HG02981 (cell line): ENCODE data around the gene EIF4G2.

Experiments
- ATAC-seq: cut with Tn5 transposase; IDR thresholded peaks from one replicate; pipeline ENCODE4 v1.9.1; 2021; ENCODE audit warnings: mild to moderate bottlenecking, moderate library complexity; ENCODE audit not compliant: unreplicated experiment

The EIF4G2 gene

DNA sequence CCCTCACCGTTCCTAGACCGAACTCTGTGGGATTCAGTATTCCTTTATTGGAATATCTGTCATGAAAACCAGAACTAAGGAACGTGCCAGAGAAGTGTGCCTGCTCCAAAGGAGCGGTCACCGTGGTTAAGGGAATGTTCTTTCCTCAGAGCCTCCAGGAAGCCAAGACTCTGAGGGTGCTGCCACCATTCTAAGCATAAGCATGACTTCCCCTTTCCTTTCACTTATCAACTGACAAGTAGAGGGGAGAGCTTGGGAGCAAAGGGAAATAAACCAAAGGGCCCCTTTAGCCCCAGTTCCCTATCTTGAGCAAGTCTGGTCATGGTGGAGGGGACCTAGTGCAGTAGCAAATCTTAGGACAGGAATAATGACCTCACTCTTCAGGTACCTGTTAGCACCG, 30.9 kb downstream of the EIF4G2 start:
- no peak for ATAC-seq

DNA sequence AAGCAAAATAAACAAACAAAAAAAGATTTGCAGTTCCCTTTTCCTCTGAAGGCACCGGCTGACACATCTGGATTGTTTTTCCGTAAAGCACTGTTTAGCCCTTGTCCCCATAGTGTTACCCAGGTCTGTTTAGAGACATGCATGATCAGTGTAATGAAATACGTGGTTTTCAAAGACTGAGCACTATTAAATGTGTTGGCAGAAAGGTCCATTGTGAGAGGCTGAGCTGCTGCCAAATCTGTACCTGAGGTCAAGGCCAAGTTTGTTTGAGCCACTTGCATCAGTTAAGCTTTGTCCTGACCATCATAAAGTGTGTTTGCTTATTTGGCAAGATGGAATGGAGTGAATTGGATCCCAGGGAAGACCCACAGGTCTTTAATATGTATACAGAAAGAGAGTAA, 31.3 kb downstream of the EIF4G2 start:
- ATAC-seq = no peak

DNA sequence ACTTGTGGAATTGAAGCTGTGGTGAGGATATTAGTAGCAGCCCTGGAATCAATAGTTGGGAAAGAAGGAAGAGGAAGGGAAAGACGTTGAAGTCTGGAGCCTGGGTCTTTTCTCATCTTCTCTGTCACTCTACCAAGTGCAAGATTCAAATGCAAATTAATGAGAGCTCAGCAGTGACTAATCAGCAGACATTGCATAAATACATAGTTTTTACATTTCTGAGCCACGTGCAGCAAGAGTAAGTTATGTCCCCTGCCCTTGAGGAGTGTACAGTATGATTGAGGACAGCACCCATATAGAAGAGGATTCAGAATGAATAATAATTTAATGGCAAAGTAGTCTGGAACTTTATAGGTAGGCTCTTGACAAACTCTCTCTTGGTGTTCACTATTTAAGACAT, 33.9 kb downstream of the EIF4G2 start:
- ATAC-seq = no peak

DNA sequence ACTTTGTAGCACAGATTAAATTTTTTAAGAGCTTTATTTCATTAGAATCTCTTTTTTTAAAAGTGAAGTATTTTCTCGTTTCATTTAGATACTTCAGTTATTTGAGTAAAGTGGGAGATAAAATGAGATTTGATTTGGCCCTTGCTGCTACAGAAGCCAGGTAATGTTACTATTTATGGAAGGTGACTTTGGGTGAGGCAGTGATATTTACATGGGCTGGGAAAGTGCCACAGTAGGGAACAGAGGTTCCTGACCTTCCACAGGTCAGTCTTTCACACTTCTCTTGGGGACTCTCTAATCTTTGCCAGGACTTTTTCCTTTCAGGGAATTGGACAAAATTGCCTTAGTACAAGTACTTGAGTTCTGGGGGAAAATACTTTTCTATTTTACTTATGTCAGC, 37.3 kb downstream of the EIF4G2 start:
- ATAC-seq = no peak

DNA sequence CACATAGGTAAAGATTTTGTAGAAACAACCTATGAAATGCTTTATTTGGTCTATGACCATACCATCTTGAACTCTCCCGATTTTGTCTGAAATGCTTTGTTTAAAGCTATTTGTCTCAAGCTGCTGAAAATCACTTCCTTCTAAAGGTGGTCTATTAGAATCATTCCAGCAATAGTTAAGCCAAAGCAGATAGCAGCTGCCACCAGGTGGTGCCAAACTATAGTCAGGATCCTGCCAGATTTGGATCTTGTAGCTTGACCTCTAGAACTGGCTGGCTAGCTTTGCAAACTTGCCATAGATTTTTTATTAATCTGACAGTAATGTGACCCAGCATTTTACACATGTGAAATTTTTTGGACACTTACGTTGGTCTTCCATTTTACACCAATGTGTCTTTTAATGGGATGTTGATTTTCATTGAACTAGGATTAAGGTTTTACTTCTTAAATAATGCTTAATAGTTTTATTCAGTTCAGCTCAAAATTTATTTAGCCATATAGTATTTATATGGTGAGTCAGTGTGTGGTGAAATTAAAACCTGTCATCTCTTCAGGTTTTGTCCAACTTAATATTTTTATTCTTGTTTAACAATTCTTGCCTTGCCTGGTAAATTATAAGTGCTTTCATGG, 38.0 kb downstream of the EIF4G2 start:
- ATAC-seq = no peak

DNA sequence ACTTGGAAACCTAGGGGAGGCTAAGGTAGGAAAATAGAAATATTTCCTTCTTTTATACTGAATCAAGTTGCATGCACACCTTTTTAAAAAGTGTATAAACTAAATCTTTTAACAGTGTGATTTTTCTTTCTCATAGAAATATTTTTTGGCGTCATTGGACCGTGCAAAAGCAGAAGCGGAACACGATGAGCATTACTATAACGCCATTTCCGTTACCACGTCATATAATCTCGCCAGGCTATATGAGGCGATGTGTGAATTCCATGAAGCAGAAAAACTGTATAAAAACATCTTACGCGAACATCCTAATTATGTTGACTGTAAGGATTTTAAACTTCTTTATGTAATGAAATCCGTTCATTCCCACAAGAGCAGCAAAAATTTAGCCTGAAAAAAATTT, 44.3 kb downstream of the EIF4G2 start:
- ATAC-seq = no peak

DNA sequence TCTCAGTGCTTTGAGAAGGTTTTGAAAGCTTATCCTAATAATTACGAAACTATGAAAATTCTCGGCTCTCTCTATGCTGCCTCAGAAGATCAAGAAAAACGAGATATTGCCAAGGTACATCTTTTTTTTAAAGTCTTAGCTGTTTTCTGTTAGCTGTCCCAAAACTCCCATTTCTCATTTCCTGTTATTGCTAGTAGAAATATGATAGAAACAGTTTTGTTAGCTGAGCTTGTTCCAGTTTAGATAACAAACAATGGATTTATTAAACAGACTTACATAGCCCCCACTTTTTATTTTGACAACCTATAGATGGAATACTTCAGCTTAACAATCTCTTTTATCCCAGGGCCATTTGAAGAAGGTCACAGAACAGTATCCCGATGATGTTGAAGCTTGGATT, 45.0 kb downstream of the EIF4G2 start:
- ATAC-seq = no peak

DNA sequence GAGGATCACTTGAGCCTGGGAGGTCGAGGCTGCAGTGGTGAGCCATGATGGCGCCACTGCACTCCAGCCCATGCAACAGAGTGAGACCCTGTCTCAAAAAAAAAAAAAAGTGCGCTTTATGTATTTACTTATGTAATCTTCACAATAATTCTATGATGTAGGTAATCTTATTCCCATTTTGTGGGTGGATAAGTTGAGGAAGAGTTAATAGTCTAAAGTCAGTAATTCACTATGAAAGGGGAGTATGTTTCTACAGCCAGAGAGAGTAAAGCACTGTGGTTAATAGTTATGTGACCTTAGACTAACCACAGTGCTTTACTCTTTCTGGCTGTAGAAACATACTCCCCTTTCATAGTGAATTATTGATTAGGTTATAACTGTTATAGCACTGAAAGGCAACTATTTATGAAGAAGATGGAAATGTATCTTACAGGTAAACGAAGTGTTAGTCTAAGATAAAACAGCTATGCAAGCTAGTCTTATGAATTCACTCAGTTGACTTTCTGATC, 45.8 kb downstream of the EIF4G2 start:
- peak; percentile 69 for ATAC-seq

DNA sequence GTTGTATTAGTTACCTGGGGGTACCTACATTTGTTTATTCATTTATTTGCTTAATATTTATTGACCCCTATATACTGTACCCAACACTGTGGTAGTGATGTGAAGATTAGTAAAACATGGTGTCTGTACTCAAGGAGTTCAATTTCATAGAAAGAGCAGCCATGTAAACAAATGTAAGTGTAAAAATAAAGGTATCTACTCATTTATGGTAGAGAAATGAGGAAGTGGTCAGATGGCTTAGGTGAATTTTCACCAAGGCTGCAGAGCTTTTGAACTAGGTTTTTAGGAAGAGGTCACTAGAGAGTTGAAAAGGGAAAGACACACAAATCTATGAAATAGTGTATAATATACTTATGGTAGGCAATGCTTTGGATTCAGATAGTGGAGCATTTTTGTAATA, 46.5 kb downstream of the EIF4G2 start:
- ATAC-seq = peak; percentile 74

DNA sequence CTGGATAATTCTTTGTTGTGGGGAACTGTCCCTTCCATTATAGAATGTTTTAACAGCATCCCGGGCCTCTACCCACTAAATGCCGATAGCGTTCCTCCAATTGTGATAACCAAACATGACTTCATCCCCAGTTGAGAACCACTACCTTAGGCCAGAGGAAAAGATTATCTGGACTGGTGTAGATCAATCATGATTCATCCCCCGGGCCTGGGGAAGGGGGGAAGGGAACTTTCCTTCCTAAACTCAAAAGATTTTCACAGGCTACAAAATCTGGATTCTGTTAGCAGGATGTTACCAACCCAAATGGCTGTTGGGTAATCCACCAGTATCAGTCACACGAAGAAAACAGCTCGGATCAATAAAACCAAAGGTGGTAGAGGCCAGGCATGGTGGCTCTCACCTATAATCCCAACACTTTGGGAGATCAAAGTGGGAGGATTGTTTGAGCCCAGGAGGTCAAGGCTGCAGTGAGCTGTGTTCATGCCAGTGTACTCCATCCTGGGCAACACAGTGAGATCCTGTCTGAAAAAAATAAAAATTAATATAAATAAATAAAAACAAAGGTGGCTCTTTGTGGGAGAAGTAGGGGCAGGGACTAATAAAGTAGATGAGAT, 47.5 kb downstream of the EIF4G2 start:
- ATAC-seq = no peak

DNA sequence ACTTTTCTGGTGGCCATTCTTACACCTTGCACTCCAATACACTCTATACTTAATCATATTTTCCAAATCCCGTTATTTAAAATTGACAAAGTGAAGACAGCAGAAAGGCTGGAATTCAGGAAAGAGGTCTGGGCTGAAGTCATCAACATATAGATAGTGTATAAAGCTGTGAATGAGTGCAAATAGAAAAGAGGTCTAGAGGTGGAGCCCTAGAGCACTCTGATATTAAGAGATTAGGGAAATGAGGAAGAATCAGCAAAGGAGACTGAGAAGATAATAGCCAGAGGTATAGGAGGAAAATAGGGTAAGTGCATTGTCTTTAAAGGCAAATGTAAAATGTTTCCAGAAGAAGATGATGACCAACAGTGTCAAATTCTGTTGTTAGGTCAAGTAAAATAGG, 49.8 kb downstream of the EIF4G2 start:
- ATAC-seq = no peak

DNA sequence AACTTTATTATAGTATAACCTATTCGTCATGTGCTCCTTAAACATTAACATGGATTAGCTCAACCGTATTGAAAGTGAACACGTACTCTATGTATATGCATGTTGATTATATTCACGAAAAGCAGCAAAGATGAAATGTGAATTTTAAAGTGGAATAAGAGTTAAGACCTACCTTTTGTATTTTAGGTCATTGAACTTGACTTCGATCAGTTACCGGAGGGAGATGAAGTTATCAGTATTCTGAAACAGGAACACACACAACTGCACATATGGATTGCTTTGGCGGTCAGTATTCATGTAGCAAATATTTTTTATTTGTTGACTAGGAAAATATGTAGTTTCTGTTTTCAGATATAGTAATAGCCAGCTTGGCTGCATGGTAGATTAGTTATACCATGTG, 56.2 kb downstream of the EIF4G2 start:
- no peak for ATAC-seq

DNA sequence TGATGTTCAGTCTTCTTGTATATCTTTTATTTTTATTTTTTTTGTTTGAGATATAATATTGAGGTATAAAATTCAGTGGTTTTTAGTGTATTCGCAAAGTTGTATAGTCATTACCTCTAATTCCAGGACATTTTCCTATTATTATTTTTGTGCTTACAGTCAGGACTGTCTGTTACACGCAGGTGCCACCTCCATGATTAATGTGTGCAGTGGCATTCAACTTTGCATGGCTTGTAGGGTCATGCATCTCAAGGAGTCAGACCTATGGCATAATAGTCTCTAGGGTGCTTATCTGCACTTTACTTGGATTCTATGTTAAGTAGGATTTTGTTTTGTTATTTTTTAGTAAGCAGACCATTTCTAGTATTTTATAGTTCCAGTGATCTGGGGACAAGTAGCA, 56.7 kb downstream of the EIF4G2 start:
- no peak for ATAC-seq

DNA sequence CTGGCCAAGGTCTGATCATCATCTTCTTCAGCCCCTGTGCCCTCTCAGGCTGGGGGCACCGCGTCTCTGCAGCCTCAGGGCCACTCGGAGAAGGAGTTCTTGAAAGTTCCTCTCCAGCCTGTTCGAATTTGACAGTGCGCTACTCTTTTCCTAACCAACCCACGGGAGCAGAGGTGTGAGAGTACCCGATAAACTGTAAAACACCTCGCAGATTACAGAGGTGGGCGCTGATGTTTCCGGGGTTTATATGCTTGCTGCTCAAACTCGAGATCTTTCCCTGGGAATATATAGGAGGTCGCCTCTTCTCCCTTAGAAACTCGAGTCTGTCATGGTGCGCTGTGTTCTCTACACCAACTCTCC, 57.2 kb downstream of the EIF4G2 start:
- ATAC-seq = no peak

DNA sequence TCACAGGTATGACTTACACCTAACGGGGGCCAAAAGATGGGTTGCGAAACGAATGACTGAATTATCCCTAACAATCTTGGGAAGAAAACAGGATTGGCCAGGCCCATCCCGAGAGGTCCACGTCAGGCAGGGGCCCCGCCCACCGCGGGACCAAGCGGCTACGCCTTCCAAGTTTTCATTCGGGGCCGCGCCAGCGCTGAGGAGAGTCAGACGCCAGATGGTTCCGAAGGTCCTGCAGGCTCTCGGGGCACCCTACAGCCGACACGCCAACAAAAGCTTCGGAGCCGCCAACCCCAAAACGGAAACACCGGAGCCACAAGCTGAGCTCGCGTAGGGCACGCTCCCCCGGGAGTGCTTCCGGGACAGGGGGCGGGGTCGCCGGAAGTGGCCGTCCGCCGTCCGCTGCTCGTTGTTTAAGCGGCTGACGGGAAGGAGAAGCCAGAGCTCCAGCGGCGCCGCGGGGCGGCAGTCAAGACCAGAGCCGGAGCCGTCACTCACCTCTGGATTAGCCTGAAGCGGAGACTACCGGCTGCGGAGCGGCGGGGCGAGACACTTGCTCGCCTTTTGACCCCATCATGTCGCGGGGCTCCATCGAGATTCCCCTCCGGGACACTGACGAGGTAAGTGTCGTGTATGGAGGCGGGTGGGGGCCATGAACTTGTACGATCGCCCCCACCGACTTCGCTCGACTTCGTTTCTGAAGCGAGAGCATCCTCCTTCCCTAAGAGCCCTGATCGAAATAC, 57.7 kb downstream of the EIF4G2 start, which contains the start of gene CTR9:
TSS of gene CTR9 (plus strand) at position 409 of the 743 bp plus-strand sequence. CDS start at position 576, 167 bp downstream.
- ATAC-seq = peak; percentile 87

DNA sequence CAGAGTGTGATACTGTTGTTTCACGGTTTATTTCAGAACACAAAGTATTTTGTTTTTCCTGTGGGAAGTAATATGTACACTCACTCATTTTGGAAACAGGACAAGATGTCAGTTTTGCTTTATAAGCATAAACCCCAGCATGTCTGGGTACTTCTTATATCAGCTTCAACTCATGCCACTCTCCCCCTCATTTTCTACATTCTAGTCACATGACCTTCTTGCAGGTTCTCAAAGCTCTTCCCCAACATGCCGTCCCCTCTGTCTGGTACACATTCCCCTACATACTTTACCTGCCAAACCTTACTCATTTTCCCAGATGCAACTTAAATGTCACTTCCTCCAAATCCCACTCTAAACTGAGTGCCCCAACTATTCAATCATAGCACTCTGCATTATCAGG, 59.2 kb downstream of the EIF4G2 start:
- no peak for ATAC-seq

DNA sequence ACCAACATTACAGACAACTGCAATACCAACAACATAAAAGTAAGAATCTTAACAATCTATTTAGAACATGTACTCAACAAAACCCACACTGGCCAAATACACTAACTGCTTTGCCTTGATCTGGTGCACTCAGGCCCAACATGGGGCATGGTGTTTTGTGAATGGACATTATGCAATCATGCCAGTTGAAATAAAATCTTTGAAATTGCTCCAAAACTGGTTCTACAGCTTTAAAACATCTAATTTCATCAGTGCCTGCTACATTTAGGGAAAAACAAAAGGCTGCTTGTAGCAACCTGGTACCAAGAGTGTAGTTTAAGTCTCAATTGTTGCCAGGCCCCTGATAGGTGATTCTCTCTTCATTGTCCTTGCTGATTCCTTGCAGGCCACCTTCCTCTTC, 61.0 kb downstream of the EIF4G2 start:
- no peak for ATAC-seq
